GM23248 (cell line): ENCODE measurements around the gene NR4A1. TPM values are rescaled to one million over a fixed set of nuclear protein-coding genes. Genes with fewer than 3 reads are reported as not detected.
A peak's percentile ranks its signal among the peaks of the same experiment; 100 is the strongest.

Source experiments
- DNase-seq: peaks from one replicate; pipeline ENCODE4 v3.0.0-alpha.2; 2015
- H2AFZ ChIP-seq: fragments of 200-600 bp; sonication (generic); 2 replicates; pipeline ENCODE4 v1.6.1; 2016; ENCODE audit warnings: antibody characterized with exemption
- H3F3A ChIP-seq: fragments of 200-600 bp; sonication (generic); 2 replicates; pipeline ENCODE4 v1.6.1; 2016; ENCODE audit warnings: mild to moderate bottlenecking, antibody characterized with exemption, mixed run types; ENCODE audit not compliant: insufficient read depth
- H3K27ac ChIP-seq: fragments of 200-600 bp; sonication (generic); 2 replicates; pipeline ENCODE4 v1.5.1; 2016; ENCODE audit warnings: mild to moderate bottlenecking
- H3K27me3 ChIP-seq: fragments of 200-600 bp; sonication (generic); replicated peaks from 2 replicates; pipeline ENCODE4 v1.6.1; 2016; ENCODE audit warnings: mild to moderate bottlenecking; ENCODE audit not compliant: insufficient read depth
- H3K36me3 ChIP-seq: fragments of 200-600 bp; sonication (generic); 2 replicates; pipeline ENCODE4 v1.6.1; 2016; ENCODE audit warnings: low read depth, mild to moderate bottlenecking
- H3K4me1 ChIP-seq: fragments of 200-600 bp; sonication (generic); 2 replicates; pipeline ENCODE4 v1.6.1; 2016; ENCODE audit warnings: mild to moderate bottlenecking; ENCODE audit not compliant: insufficient read depth
- H3K4me2 ChIP-seq: fragments of 200-600 bp; sonication (generic); one replicate; pipeline ENCODE4 v1.6.1; 2016; ENCODE audit warnings: mild to moderate bottlenecking; ENCODE audit not compliant: unreplicated experiment
- H3K4me3 ChIP-seq: fragments of 200-600 bp; sonication (generic); 2 replicates; pipeline ENCODE4 v1.5.1; 2016; ENCODE audit warnings: mild to moderate bottlenecking
- H3K79me2 ChIP-seq: fragments of 200-600 bp; sonication (generic); 2 replicates; pipeline ENCODE4 v1.6.1; 2016; ENCODE audit warnings: mild to moderate bottlenecking; ENCODE audit not compliant: insufficient read depth
- H3K9ac ChIP-seq: fragments of 200-600 bp; sonication (generic); 2 replicates; pipeline ENCODE4 v1.6.1; 2016; ENCODE audit warnings: mild to moderate bottlenecking
- H3K9me2 ChIP-seq: fragments of 200-600 bp; sonication (generic); 2 replicates; pipeline ENCODE4 v1.6.1; 2016; ENCODE audit warnings: mixed run types, mild to moderate bottlenecking, moderate library complexity; ENCODE audit not compliant: insufficient read depth
- H3K9me3 ChIP-seq: fragments of 200-600 bp; sonication (generic); one replicate; pipeline ENCODE4 v1.6.1; 2017; ENCODE audit warnings: low read depth
- H4K20me1 ChIP-seq: fragments of 200-600 bp; sonication (generic); 2 replicates; pipeline ENCODE4 v1.6.0; 2016; ENCODE audit not compliant: insufficient read depth
- EZH2 ChIP-seq: fragments of 200-600 bp; sonication (generic); IDR thresholded peaks from 2 replicates; pipeline ENCODE4 v1.6.1; 2018; ENCODE audit warnings: antibody characterized with exemption, mild to moderate bottlenecking; ENCODE audit not compliant: insufficient read depth, poor library complexity, severe bottlenecking
- EZH2phosphoT487 ChIP-seq: fragments of 200-600 bp; sonication (generic); IDR thresholded peaks from 2 replicates; pipeline ENCODE4 v1.6.1; 2018; ENCODE audit warnings: antibody characterized with exemption, moderate library complexity, mild to moderate bottlenecking, low read depth; ENCODE audit not compliant: insufficient read depth
- WGBS, 2 experiments: methylation state at CpG; one replicate each; pipeline ENCODE4 v1.1.6; 2015 to 2017; ENCODE audit warnings: low lambda C conversion rate in 2 of 2, low coverage in 1 of 2; ENCODE audit errors: missing lambda C conversion rate in 2 of 2; 5-methylcytosine and 5-hydroxymethylcytosine counted together
- in situ Hi-C: fragments of 300-500 bp; cut with MboI; formaldehyde crosslinking; loops from 2 replicates; pipeline ENCODE4 v1.15.0; 2020
- polyA plus RNA-seq: library from polyadenylated mRNA; unstranded; fragments of >200 nt; fragmentation: Nextera tagmentation; extraction: Ambion mirVana; gene quantifications from 2 replicates; pipeline ENCODE4 v1.2.1, GENCODE V29; 2016
- total RNA-seq: library from RNA; depleted of rRNA; stranded (reverse); fragments of >200 nt; shearing (Covaris generic); gene quantifications from 2 replicates; pipeline ENCODE4 v1.2.3, GENCODE V29; 2014

The NR4A1 gene
- total and polyA plus RNA-seq, 2 experiments from 2014 or later = 11.1 to 13.1 TPM

GRCh38 chr12:52046859-52047258, 4.4 kb upstream of the NR4A1 start:
- no peak for DNase-seq
- Histone ChIP-seq H3K4me3 (no peak overlapping the region), H2AFZ (no peak overlapping the region), H3K9me3 (no peaks in the 10 kb centered on the region), H3K79me2 (peaks cover 5% of the 10 kb centered on the region), H3K36me3 (no peaks in the 10 kb centered on the region), H3K9me2 (no peaks in the 10 kb centered on the region), H3K27me3 (no peaks in the 10 kb centered on the region), H3F3A (peaks cover 21% of the 10 kb centered on the region), H4K20me1 (no peaks in the 10 kb centered on the region), H3K4me1 (peaks cover 30% of the 10 kb centered on the region), H3K9ac (no peak overlapping the region), H3K27ac (no peak overlapping the region), H3K4me2 (no peak overlapping the region)
- TF ChIP-seq EZH2phosphoT487 (no peak), EZH2 (no peak)
- in situ Hi-C loops = no loop called here
- WGBS, 2 experiments = 92 to 98% methylated on average over 7 of the region's 7 CpGs

- Histone ChIP-seq H3K27me3 (no peaks in the 10 kb centered on the region), H3K4me3 (no peak overlapping the region), H4K20me1 (no peaks in the 10 kb centered on the region), H3K9me2 (no peaks in the 10 kb centered on the region), H3K79me2 (peaks cover 26% of the 10 kb centered on the region), H3K9me3 (no peaks in the 10 kb centered on the region), H3K4me2 (no peak overlapping the region), H3F3A (peaks cover 24% of the 10 kb centered on the region; the same call in 1 of the 2 replicates), H3K9ac (no peak overlapping the region), H3K4me1 (peaks cover 33% of the 10 kb centered on the region), H3K27ac (no peak overlapping the region), H3K36me3 (no peaks in the 10 kb centered on the region), H2AFZ (no peak overlapping the region)
- TF ChIP-seq EZH2 (no peak), EZH2phosphoT487 (no peak)
- no peak for DNase-seq
- 66 to 67% methylated on average over 4 of the region's 4 CpGs for WGBS, 2 experiments
- in situ Hi-C loops = no loop called here
These were observed 2.0 kb upstream of the NR4A1 start for GRCh38 chr12:52049286-52049685.

GRCh38 chr12:52049688-52050087, 1.6 kb upstream of the NR4A1 start:
- TF ChIP-seq EZH2 (no peak), EZH2phosphoT487 (no peak)
- no peaks in the 10 kb centered on the region for H3K27me3 ChIP-seq
- H3F3A ChIP-seq = peaks cover 24% of the 10 kb centered on the region; the same call in 1 of the 2 replicates
- in situ Hi-C loops = no loop called here
- H4K20me1 ChIP-seq = no peaks in the 10 kb centered on the region
- no peak overlapping the region for H3K4me2 ChIP-seq
- 58 to 94% methylated on average over 3 to 5 of the region's 5 CpGs for WGBS, 2 experiments
- peaks cover 29% of the 10 kb centered on the region for H3K4me1 ChIP-seq
- no peaks in the 10 kb centered on the region for H3K36me3 ChIP-seq
- H3K79me2 ChIP-seq = peaks cover 26% of the 10 kb centered on the region
- H2AFZ ChIP-seq = no peak overlapping the region
- no peak overlapping the region for H3K27ac ChIP-seq
- H3K4me3 ChIP-seq = no peak overlapping the region; the same call in 1 of the 2 replicates
- peak overlapping the region; percentile 98 for H3K9ac ChIP-seq
- no peak for DNase-seq
- no peaks in the 10 kb centered on the region for H3K9me2 ChIP-seq
- no peaks in the 10 kb centered on the region for H3K9me3 ChIP-seq

GRCh38 chr12:52050116-52050757, 1.0 kb upstream of the NR4A1 start:
- Histone ChIP-seq H3K27ac (peak overlapping the region; percentile 95), H3K4me3 (peak overlapping the region; percentile 85), H3K9me3 (no peaks in the 10 kb centered on the region), H2AFZ (0 out of 2 replicates have a peak overlapping the region, but pooled peaks have one; percentile 40), H3K4me2 (peak overlapping the region; percentile 83), H3K79me2 (peaks cover 26% of the 10 kb centered on the region), H3K27me3 (no peaks in the 10 kb centered on the region), H4K20me1 (no peaks in the 10 kb centered on the region), H3K9me2 (no peaks in the 10 kb centered on the region), H3K36me3 (no peaks in the 10 kb centered on the region), H3K4me1 (peaks cover 23% of the 10 kb centered on the region), H3F3A (peaks cover 20% of the 10 kb centered on the region; the same call in 1 of the 2 replicates), H3K9ac (peak overlapping the region; percentile 98)
- in situ Hi-C loops = no loop called here
- TF ChIP-seq EZH2phosphoT487 = no peak
- no peak for TF ChIP-seq EZH2
- DNase-seq = no peak
- WGBS, 2 experiments = 35 to 37% methylated on average over 16 of the region's 16 CpGs
